Mucosa of descending colon (tissue), 3 donors: ENCODE measurements around the gene ZCWPW1. TPM values are rescaled to one million over a fixed set of nuclear protein-coding genes. Genes with fewer than 3 reads are reported as not detected.
A peak's percentile ranks its signal among the peaks of the same experiment; 100 is the strongest.

Experiments used
- ATAC-seq: fragments of 200-7000 bp; cut with Tn5 transposase; one replicate; pipeline ENCODE4 v1.9.1; 2020; ENCODE audit warnings: mild to moderate bottlenecking, moderate library complexity
- DNase-seq, 3 donors: peaks; one replicate each; pipeline ENCODE4 v3.0.0-alpha.2; 2020
- H3K36me3 ChIP-seq: fragments of 200-600 bp; one replicate; pipeline ENCODE4 v1.8.0; 2021; ENCODE audit warnings: low read depth, mild to moderate bottlenecking
- H3K4me1 ChIP-seq: fragments of 200-600 bp; one replicate; pipeline ENCODE4 v1.8.0; 2021; ENCODE audit warnings: low read depth, mild to moderate bottlenecking
- H3K4me3 ChIP-seq: fragments of 200-600 bp; one replicate; pipeline ENCODE4 v1.8.0; 2021; ENCODE audit warnings: mild to moderate bottlenecking
- H3K9me3 ChIP-seq: fragments of 200-600 bp; one replicate; pipeline ENCODE4 v1.8.0; 2021; ENCODE audit warnings: mild to moderate bottlenecking
- CTCF ChIP-seq: fragments of 200-600 bp; IDR thresholded peaks from one replicate; pipeline ENCODE4 v1.8.0; 2022; ENCODE audit warnings: antibody characterized with exemption, mild to moderate bottlenecking
- intact Hi-C, 2 donors: fragments of 100-400 bp; cut with DNase I in 1 of 2; cut with micrococcal nuclease in 1 of 2; formaldehyde crosslinking; loops; one replicate each; pipeline versions ENCODE4 v1.11.0 to v1.11.1; 2022; cut with DNase I, micrococcal nuclease
- total RNA-seq, 3 donors: library from RNA; stranded (reverse); fragmentation: NEBNext Ultra II Directional in 2 of 3; extraction: Animal tissue kit (Norgen Biotek cat#: 25700) in 2 of 3; gene quantifications; one replicate each; pipeline versions ENCODE4 v1.2.1 to v1.2.4, GENCODE V29; 2021 to 2023
- donor health status: DM: no; HTN: no; CAD: no; lungs with moderate emphysema.
- donor health status: DM: no; HTN: no; CAD: no.
- donor health status: DM: no; HTN: yes; CAD: no.

ZCWPW1 gene
- total RNA-seq, 3 donors from 2014 or later = 1.8 to 6.1 (median 2.3) TPM

- DNase-seq (peak in 1 of 3 donors; percentile 58), ATAC-seq (no peak)
- Histone ChIP-seq H3K36me3 (peaks cover 3% of the 10 kb centered on the region), H3K4me3 (no peak overlapping the region), H3K4me1 (peaks cover 41% of the 10 kb centered on the region), H3K9me3 (no peaks in the 10 kb centered on the region)
- intact Hi-C loops = loop anchor here (10.0 kb wide), 2 partner anchors 79 to 209 kb away; no protein-coding TSS in a partner anchor
- TF ChIP-seq CTCF = no peak
Measured at GRCh38 chr7:100475549-100475948, 47.0 kb upstream of the ZCWPW1 start.

- ATAC-seq = no peak
- Histone ChIP-seq H3K4me1 (peaks cover 41% of the 10 kb centered on the region), H3K36me3 (peaks cover 3% of the 10 kb centered on the region), H3K9me3 (no peaks in the 10 kb centered on the region), H3K4me3 (no peak overlapping the region)
- no peak for DNase-seq
- intact Hi-C loops = loop anchor here (5.0 to 10.0 kb wide), 3 partner anchors 82 to 219 kb away; partner anchors contain the start of gene GIGYF1 (in 1 of the 2)
- TF ChIP-seq CTCF = no peak
Measured at GRCh38 chr7:100472854-100473499, 44.5 kb upstream of the ZCWPW1 start.

GRCh38 chr7:100472121-100472851 lies 43.8 kb upstream of the ZCWPW1 start:
- intact Hi-C loops = loop anchor here (5.0 to 10.0 kb wide), 3 partner anchors 83 to 220 kb away; partner anchors contain the start of gene GIGYF1 (in 1 of the 2)
- ATAC-seq = peak; percentile 10
- Histone ChIP-seq H3K36me3 (peaks cover 3% of the 10 kb centered on the region), H3K4me3 (no peak overlapping the region), H3K4me1 (peaks cover 36% of the 10 kb centered on the region), H3K9me3 (no peaks in the 10 kb centered on the region)
- no peak for TF ChIP-seq CTCF
- no peak for DNase-seq

- no peaks in the 10 kb centered on the region for H3K9me3 ChIP-seq
- peaks cover 24% of the 10 kb centered on the region for H3K4me1 ChIP-seq
- no peak for ATAC-seq
- peaks cover 3% of the 10 kb centered on the region for H3K36me3 ChIP-seq
- no peak for DNase-seq
- intact Hi-C loops = loop anchor here (5.0 to 10.0 kb wide), 3 partner anchors 84 to 221 kb away; partner anchors contain the start of gene GIGYF1 (in 1 of the 2)
- no peak overlapping the region for H3K4me3 ChIP-seq
- TF ChIP-seq CTCF = no peak
Measured at GRCh38 chr7:100471021-100471420, 42.5 kb upstream of the ZCWPW1 start.

- Histone ChIP-seq H3K4me1 (peaks cover 17% of the 10 kb centered on the region), H3K36me3 (peaks cover 3% of the 10 kb centered on the region), H3K4me3 (no peak overlapping the region), H3K9me3 (no peaks in the 10 kb centered on the region)
- DNase-seq (peak; percentile 87 to 94 (median 93)), ATAC-seq (peak; percentile 92)
- TF ChIP-seq CTCF = peak; percentile 92
- intact Hi-C loops = loop anchor here (5.0 to 10.0 kb wide), 3 partner anchors 85 to 223 kb away; partner anchors contain the start of gene GIGYF1 (in 1 of the 2)
Measured at GRCh38 chr7:100469227-100470044, 40.9 kb upstream of the ZCWPW1 start.
